ENCODE measurements around the gene PROCA1. TPM values are rescaled to one million over a fixed set of nuclear protein-coding genes. Genes with fewer than 3 reads are reported as not detected.

PROCA1 gene
- total and polyA plus RNA-seq, 9 of the 15 experiments (the other 6 are each of a cell fraction or from before 2014, with no cell fraction given): 0.78 to 16.2 (median 5.6) TPM

DNA sequence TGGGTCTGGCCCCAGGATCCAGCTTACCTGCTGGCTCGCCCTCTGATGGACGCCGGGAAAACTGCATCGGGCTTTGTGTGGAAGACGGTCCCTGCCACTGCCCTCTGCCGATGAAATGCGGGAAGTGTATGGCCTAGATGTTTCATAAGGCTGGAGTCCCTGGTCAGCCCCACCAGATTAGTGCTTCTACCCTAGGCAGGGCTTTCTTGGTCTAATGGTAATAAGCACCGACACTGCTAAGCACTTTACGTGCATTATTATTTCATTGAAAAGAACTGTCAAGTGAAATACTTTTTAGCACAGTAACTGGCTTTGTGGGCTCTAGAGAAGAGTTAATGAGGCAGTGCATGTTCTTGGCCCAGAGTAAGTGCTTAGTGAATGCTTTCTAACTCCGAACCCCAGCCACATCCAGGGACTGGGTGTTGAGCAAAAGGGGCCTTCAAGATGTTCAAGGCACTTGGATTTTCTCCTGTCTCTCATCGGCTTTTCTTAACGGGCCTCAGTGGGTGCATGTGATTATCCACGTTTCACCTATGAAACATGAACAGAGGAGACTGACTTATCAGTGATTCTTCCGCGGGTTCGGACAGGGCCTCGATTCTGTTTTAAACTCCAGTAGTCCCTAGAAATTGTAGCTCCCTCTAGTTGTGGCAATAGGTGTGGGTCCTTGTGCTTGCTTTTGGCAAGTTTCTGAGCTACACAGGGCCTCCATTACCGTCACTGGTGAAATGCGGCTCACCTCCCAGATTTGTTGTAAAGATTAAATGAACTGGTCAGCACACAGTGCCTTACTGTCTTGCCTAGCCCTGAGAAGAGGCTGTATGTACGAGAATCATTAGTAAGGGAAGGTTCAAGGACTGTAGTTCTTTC lies 38.7 kb upstream of the PROCA1 start (continued):
- no peak for TF ChIP-seq OTX1 (CRISPR knock-in tag; IDR thresholded peaks at IDR 0.05)
- TF ChIP-seq ESRRB (CRISPR knock-in tag; IDR thresholded peaks at IDR 0.05; ENCODE audit: borderline replicate concordance): no peak
- no peak for TF ChIP-seq CBFA2T3 (IDR thresholded peaks at IDR 0.05)
- TF ChIP-seq HNRNPH1 (optimal IDR thresholded peaks at IDR 0.05; ENCODE audit: low read depth, low read length): no peak
- TF ChIP-seq RFX7 (CRISPR knock-in tag; IDR thresholded peaks at IDR 0.05): no peak
- TF ChIP-seq MED1 (CRISPR knock-in tag; IDR thresholded peaks at IDR 0.05; ENCODE audit: borderline replicate concordance): no peak
- 0 out of 2 replicates have a peak, but pooled peaks have one; percentile 27 for TF ChIP-seq ELF2 (CRISPR knock-in tag; IDR thresholded peaks at IDR 0.05)
- TF ChIP-seq L3MBTL2 (IDR thresholded peaks at IDR 0.05): peak; percentile 53
- TF ChIP-seq ZNF436 (CRISPR knock-in tag; IDR thresholded peaks at IDR 0.05): no peak

- H3K9me1 ChIP-seq (ENCODE audit: control insufficient read depth, insufficient read depth, low read length): no peaks in the 10 kb centered on the region
- no peaks in the 10 kb centered on the region for H3K9me3 ChIP-seq (replicated peaks; ENCODE audit: control insufficient read depth, insufficient read depth, low read depth, low read length)
- peaks cover 20 to 43% of the 10 kb centered on the region in 2 experiments for H3K4me1 ChIP-seq (replicated peaks in 1 of 2; ENCODE audit: control insufficient read depth in 2 of 2, insufficient read depth in 2 of 2, low read length in 2 of 2)
- peaks cover 54% of the 10 kb centered on the region for H3K79me2 ChIP-seq (ENCODE audit: control insufficient read depth, insufficient read depth, low read length)
- POLR2A ChIA-PET: interaction anchor here (0.6 to 17.4 kb wide), 18 partner anchors 9 to 202 kb away, joined by 3 to 367 read pairs (median 4); partner anchors contain the start of genes NEK8, PHF12, RPL23A and TLCD1
- FAIRE-seq (no peak), DNase-seq (ENCODE audit: extremely low read depth in 1 of 4, low spot score in 3 of 4) (no peak), ATAC-seq (peak; percentile 2)
- H3K4me2 ChIP-seq (ENCODE audit: insufficient read depth, low read length): no peak overlapping the region
- H4K20me1 ChIP-seq (replicated peaks; ENCODE audit: control insufficient read depth, insufficient read depth, low read length): peaks cover 24% of the 10 kb centered on the region
- H3K27ac ChIP-seq (ENCODE audit: extremely low read depth, low read depth, low read length): no peak overlapping the region
- H3K9ac ChIP-seq (ENCODE audit: insufficient read depth in 1 of 2, low read depth in 2 of 2, low read length in 2 of 2): peak overlapping the region in 1 of 2 experiments; percentile 37; a peak in 1 of 4 replicates
- peaks cover 75% of the 10 kb centered on the region for H3K36me3 ChIP-seq (ENCODE audit: control insufficient read depth, insufficient read depth, low read length)
- in situ Hi-C loops (cut with MboI): no loop called here
- intact Hi-C loops (cut with micrococcal nuclease): loop anchor here (1.0 kb wide), 1 partner anchor 22 kb away; no protein-coding TSS in a partner anchor
- BruUV-seq (replicated peaks): no TSS peak
- CTCF ChIA-PET (ENCODE audit: low intra/inter-chr PET ratio): interaction anchor here (1.1 to 6.8 kb wide), 6 partner anchors 14 to 153 kb away, joined by 3 to 117 read pairs (median 6); partner anchors contain the start of genes DHRS13, NEK8 and TLCD1
- 59% methylated on average over 11 of the region's 11 CpGs for WGBS (ENCODE audit: insufficient coverage, low coverage, missing lambda C conversion rate)
- H3K27me3 ChIP-seq (ENCODE audit: control insufficient read depth in 2 of 2, insufficient read depth in 2 of 2, low read length in 2 of 2): no peaks in the 10 kb centered on the region
- H2AFZ ChIP-seq (ENCODE audit: low read depth, low read length): no peak overlapping the region
- no peak overlapping the region for H3K4me3 ChIP-seq
- TF ChIP-seq ZNF778 (CRISPR knock-in tag; IDR thresholded peaks at IDR 0.05): no peak
- no peak for TF ChIP-seq ZNF695 (CRISPR knock-in tag; IDR thresholded peaks at IDR 0.05)
- TF ChIP-seq EHMT2 (IDR thresholded peaks at IDR 0.05): no peak
- no peak for TF ChIP-seq SLC30A9 (CRISPR knock-in tag; IDR thresholded peaks at IDR 0.05)
- no peak for TF ChIP-seq FOXP1 (CRISPR knock-in tag; IDR thresholded peaks at IDR 0.05)
- TF ChIP-seq RBFOX2 (IDR thresholded peaks at IDR 0.05; ENCODE audit: low read depth, low read length): peak; percentile 13; the same call in 1 of the 2 replicates
- TF ChIP-seq, protein P1, sequence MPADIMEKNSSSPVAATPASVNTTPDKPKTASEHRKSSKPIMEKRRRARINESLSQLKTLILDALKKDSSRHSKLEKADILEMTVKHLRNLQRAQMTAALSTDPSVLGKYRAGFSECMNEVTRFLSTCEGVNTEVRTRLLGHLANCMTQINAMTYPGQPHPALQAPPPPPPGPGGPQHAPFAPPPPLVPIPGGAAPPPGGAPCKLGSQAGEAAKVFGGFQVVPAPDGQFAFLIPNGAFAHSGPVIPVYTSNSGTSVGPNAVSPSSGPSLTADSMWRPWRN (IDR thresholded peaks at IDR 0.05; ENCODE audit: low read depth): no peak
- peak; percentile 5 for TF ChIP-seq HNRNPLL (IDR thresholded peaks at IDR 0.05; ENCODE audit: low read depth, low read length, poor library complexity, severe bottlenecking)
- TF ChIP-seq GTF2F1 (IDR thresholded peaks at IDR 0.05; ENCODE audit: low read depth, low read length): no peak
- 0 out of 2 replicates have a peak, but pooled peaks have one; percentile 13 for TF ChIP-seq ZNF395 (CRISPR knock-in tag; IDR thresholded peaks at IDR 0.05)
- no peak for TF ChIP-seq BCOR (IDR thresholded peaks at IDR 0.05)
Measured at GRCh38 chr17:28749516-28750177, 38.0 kb upstream of the PROCA1 start.
